Endometrial microvascular endothelial cells (primary cell): Measurements from ENCODE around the gene RABGGTA. TPM values are rescaled to one million over a fixed set of nuclear protein-coding genes. Genes with fewer than 3 reads are reported as not detected.

Source experiments
- in situ Hi-C: cut with HindIII; loops from 2 replicates; pipeline ENCODE4 v1.10.0; 2017; ENCODE audit warnings: low sequenced_read_pairs, low pct_unique_long_range_greater_than_20kb; ENCODE audit errors: inconsistent ontology term
- total RNA-seq: library from RNA; depleted of rRNA; stranded (reverse); fragments of >200 nt; gene quantifications from one replicate; pipeline ENCODE4 v1.2.3, GENCODE V29; 2015; ENCODE audit errors: inconsistent ontology term

The RABGGTA gene
- total RNA-seq, 1 donor from 2014 or later = 59.6 TPM

DNA sequence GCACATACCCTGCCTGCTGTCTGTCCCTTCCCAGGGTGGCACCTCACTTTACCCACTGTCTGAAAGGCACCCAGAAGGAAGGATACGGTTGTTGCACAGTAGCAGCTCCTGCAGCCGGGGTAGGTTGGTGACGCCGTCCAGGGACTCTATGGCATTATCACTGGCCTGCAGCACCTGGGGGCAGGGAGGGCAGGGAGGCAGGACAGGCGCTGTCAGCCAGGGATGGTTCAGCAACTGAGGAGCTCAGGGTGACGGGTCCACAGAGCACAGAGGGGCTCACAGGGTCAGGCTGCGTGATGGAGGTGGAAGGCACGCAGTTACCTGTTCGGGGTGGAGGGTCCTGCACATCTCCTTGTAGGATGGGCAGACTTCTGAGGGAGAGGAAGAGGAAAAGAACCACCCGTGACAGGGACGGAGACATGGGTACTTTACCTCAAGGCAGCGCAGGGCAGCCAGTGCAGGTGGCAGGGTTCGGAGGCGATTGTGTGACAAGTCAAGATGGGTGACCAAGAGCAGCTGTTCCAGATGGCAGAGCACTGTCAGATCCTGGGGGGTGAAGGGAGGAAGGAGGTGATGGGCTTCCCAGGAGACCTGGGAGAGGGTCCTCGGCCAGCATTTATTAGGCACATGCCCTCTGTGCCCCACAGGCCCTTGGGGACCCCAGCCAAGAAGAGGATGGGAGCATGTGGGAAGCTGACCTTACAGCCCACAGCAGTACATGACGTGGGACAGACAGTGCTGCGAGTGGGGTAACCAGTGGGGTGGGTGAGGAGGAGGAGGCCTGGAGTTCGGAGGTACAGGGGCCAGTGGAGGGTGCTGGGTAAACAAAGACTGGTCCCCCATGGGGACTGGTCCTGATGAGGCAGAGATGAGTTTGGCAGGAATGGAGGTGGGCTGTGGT lies 4.8 kb downstream of the RABGGTA start:
- in situ Hi-C loops = no loop called here

DNA sequence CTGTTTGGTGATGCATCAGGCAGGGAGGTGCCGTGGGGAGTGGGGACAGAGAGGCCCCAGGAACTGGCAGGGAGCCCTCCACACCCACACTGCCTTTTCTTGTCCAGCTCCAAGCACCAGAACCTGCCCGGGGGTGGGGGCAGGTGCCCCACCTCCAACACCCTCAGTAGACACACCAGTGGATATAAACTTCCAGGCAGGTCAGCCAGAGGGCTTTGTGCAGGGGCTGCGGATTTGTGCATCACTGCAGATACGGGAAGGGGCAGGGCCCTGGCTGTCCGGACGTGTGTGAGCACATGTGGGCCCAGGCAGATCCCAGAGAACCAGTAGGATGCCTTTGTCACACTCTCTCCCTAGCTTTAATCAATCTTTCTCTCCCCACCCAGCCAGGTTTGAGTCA lies 7.1 kb downstream of the RABGGTA start:
- in situ Hi-C loops = no loop called here

DNA sequence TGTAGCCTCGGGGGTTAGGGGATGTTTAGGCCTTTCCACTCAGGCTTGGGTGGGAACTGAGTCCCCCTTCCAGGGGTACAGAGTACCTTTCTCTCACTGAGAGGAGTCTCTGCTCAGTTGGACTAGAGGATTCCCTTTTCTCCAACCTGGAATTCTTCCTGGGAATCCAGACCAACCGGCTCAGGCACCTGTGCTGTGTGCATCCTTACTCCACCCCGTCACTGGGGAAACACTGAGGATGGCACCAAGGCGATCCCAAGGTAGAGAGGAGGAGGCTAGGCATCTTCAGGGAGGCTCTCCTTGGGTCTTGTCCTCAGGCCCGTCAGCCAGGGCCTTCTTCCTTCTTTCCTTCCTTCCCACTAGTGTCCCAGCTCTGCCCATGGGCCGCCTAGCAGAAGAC lies 7.5 kb downstream of the RABGGTA start:
- in situ Hi-C loops = no loop called here

DNA sequence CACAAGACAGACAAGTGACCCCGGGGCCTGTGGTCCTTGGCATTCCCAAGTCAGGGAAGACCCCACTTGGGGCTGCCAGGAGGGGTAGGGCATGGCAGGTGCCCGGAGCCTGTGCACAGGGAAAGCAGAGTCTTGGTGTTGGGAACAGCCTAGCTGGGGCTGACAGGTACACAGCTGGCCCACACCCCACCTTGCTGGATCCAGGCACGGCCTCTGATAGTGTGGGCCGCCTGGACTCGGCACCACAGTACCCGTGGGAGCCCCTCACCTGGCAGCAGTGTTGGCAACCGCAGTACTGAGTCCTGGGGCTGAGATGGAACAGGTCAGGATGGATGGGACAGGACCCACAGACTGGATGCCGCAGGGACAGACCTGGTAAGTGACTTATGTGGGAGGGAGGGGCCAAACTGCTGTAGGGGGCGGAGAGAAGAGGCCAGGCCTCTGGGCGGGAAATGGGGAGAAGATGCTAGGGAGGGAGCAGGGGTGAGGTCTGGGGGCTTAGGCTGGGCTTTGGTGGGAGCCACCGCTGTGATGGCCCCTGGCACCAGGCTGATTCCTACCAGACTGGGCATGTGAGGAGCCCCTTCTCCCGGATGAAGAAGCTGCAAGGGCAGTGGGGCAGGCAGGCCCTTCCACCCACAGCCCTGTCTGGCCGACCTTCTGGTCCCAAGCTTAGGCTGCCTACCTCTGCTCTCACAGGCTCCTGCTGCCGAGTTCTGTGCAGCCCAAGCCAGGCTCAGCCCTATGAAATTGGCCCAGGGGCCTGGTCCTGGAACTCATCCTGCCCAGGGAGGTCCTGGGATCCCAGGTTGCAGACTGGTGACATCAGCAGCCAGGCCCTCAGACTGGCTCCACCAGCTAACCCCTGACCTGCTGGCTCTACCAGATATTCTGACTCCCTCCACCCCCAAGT lies 8.3 kb downstream of the RABGGTA start, which contains the start of gene TGM1:
Gene TGM1, minus strand, starts transcription at position 357 of the 913 bp plus-strand sequence. CDS start 825 bp downstream, outside the sequence.
- in situ Hi-C loops = no loop called here

DNA sequence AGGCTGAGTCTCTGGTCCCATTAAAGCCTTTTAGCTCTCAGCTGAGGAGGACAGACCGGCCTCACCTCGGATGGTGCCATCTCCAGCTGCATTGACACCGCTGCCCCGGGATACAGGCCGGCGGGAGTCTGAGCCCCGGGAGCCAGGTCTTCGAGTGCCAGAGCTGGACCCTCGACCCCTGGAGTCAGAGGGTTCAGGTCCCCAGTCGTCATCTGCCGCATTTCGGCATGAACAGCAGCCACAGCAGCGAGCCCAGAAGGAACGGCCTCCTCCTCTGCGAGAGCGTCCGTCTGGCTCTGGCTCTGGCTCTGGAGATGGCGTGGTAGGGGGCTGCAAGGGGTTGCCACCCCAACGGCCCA lies 9.4 kb downstream of the RABGGTA start:
- in situ Hi-C loops = no loop called here

DNA sequence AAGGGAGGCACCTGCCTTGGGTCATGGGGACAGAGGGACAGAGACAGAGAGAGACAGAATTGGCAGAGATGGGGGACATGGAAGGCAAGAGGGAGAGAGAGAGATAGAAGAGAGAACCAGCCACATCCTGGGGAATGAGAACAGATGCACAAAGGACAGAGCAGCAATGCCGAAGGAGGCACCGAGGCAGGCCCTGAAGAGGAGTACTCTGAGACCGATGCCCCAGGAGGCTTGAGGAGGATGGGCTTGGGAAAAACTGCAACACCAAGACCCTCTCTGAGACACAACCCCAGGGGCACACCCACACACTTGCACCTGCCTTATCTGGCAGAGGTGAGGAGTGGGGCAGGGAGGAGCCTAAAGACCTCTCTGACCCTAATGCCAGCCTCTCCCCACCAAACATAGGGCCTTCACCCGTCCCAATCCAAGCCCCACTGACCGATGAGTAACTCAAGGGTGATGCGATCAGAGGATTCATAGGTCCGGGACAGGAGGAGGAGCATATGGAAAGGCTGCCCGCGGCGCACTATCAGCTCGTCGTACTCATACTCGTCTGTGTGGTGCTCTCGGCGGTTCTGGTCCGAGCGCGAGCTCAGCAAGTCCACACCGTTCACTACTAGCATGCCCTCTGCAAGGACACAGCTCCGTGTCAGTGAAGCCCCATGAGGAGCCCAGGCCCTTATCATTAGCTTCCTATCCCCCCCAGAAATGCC lies 10.0 kb downstream of the RABGGTA start:
- in situ Hi-C loops = no loop called here

DNA sequence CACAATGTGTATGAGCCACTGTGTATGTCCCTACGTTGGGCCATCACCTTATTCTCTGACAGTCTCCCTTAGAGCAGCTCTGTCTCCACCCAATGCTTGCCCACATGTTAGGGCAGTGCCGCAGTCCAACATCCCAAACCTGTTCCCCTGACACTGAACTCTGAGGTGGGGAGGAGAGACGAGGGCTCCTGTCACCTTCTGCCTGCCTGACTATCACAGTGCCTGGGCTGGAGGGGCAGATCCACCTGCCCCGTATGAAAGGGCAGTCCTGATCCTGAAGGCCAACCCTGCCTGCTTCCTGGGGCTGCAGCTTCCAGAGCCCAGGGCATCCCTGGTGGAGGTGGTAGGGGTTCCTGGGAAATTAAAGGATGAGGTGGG lies 10.6 kb downstream of the RABGGTA start:
- in situ Hi-C loops = no loop called here

DNA sequence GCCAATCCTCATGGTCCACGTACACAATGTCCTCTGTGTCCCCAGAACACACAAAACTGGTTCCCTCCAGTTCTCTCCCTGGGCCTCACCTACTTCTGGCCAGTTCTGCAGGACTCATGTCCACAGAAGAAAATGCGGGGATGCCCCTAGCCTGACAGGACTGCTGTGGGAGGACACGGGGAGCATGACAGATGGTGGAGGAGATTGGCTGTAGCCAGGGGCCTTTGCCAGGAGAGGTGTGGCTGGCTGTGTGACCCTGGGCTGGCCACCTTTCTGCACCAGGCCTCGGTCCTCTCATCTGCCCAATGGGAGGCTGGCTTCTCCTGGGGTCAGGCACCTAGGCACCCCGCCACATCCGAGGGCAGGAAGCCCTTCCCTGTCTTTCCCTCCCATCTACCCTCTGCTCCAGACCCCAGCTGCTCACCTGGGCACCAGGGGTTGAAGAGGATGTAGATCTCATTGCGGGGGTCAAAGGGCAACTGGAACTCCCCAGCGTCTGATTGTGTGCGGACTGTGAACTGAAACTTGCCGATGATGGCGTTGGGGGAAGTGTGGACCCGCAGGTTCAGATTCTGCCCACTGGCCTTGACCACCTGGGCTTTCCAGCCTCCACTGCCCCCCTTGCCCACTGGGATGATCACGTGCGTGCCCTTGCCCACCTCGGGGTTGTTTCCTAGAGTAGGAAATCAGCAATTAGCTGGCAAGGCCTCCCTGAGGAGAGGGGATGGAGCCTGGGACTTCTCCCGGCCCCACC lies 11.2 kb downstream of the RABGGTA start:
- in situ Hi-C loops = no loop called here

DNA sequence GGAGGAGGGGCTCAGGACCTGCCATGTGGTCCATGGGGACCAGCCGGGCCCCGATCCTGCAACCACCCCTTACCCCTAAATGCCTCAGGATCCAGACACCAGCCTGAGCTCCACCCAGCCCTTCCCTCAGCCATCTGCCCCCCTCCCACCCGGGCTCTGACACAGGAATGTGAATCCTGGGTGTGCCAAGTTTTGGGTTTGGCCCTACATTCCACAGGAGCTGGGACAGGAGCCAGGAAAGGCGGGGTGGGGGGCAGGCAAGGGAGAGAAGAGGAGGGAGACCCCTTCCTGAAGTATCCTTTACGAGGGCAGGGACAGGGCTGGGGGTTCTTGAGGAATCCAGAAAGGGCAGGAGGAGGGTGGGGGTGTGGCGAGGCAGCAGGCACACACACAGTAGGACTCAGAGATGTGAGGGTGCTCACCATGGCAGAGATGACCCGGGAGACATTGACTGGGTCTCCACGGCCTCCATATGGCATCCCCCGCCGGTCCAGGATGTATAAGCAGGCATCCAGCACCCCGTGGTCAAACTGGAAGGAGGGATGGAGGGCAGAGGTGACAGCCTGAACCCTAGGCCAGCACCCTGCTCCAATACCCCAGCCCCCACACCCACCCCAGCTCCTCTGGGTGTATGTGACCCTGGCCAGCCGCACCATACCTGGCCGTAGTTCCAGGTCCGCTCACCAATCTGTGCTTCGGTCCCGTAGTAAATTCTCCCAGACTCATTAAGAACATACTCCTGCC lies 11.9 kb downstream of the RABGGTA start:
- in situ Hi-C loops = no loop called here

DNA sequence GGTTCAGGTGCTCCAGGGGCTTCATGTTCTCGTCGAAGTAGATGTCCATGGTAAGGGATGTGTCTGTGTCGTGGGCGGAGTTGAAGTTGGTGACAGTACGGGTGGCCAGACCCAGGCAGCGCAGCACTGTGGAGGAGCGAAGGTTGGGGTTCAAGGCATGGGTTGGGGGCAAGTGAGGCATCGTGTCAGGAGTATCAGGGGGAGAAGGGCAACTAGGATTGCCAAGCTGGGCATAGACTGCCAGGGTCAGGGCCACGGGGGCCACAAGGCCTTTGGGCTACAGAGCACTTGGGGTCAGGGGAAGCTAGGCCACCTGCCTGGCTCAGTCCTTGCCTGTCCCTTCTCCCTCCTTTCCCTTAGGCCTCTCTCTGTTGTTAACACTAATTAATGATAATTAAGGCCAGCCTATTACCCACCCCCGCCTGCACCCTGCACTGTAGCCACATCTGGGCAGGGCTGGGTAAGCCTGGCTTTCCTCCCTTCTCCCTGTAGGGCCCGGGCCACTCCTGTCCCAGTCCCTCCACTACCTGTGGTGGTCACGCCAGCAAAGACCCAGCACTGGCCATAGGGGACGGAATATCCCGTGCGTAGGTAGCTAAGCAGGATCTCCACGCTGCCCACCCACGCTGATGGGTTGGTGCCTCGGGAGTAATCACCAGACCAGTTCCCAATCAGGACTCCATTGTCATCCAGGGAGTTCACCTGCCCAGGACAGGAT lies 12.7 kb downstream of the RABGGTA start:
- in situ Hi-C loops = no loop called here

DNA sequence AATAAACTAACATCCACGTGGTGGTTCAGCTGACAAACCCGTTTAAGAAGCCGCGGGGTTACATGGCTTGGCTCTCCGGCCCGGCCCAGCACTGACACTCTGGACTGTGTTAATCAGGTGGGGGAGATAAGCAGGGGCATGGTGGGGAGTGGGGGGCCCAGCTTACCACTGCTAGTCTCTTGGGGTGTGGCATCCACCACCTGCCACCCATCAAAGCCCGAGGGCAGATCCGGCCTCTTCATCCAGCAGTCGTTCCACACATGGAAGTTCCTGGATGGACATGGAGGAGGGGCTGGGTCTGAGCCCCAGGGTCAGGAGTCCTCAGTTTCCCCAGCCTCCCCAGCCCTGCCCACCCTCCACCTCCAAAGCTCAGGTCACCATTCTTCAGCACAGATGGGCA lies 13.3 kb downstream of the RABGGTA start:
- in situ Hi-C loops = no loop called here

DNA sequence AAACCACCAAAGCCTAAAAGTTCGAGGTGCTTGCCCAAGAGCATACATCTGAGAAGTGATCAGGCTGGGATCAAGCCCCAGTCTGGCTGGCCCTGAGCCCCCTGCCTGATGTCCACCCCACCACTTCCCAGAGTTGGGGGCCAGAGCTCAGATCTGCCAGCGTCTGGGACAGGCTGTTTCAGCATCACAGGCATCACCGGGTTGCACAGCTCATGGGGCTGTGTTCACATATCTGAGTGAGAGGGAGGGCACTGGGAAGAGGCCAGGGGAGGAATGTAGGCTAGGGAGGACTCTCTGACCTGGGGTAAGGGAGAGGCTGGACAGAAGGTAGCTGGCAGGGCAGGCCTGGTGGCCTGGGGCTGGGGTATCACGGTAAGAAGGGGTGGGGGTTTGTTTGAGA lies 14.4 kb downstream of the RABGGTA start:
- in situ Hi-C loops = no loop called here

DNA sequence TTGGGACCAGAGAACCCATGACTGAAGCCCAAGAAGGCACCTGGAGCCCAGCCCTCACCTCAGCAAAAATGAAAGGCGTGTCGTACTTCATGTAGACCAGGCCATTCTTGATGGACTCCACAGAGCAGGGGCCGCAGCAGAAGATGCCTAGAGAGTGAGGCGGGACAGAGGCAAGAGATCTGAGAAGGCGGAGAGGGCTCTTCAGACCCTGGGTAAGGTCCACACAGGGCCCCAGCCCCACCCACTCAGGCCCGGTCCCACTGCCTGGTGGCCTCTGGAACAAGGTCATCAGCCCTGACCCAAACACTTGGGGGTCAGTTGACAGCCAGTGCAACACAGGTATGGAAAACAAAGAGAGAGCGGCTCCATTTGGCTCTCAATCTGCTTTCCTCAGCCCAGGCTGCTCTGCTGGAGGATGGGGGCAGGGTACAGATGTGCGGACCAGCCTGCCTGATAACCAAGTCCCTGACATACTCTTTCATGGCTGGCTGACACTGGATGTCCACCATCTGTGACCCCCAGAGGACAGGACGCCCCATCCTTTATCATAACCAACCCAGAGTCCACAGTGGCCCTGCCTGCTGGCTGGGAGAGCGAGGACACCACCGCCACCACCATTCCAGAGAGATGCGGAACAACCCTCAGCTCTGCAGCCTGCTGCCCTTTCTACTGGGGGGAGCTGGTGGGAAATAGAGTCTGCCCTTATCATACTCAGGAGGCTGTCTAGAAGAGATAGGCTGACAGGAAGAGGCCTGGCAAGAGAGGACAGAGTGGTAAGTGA lies 15.3 kb downstream of the RABGGTA start:
- in situ Hi-C loops = no loop called here

DNA sequence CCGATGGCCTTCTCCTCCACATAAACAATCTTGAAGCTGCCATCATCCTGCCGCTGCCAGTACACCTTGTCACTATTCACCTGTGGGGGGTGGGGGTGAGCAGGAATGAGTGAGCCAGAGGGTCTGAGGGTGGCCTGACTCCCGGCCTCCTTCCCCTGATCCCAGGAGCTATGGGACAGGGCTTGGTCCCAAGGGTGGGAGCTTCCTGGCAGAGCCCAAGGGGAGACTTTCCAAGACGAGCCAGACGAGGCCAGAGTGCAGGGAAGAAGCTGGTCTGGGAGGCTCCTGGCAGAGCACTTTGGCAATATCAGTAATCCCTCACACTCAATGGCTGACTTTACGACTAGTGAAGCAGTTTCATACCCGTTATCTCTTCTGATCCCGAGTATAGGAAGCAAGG lies 16.0 kb downstream of the RABGGTA start:
- in situ Hi-C loops = no loop called here

DNA sequence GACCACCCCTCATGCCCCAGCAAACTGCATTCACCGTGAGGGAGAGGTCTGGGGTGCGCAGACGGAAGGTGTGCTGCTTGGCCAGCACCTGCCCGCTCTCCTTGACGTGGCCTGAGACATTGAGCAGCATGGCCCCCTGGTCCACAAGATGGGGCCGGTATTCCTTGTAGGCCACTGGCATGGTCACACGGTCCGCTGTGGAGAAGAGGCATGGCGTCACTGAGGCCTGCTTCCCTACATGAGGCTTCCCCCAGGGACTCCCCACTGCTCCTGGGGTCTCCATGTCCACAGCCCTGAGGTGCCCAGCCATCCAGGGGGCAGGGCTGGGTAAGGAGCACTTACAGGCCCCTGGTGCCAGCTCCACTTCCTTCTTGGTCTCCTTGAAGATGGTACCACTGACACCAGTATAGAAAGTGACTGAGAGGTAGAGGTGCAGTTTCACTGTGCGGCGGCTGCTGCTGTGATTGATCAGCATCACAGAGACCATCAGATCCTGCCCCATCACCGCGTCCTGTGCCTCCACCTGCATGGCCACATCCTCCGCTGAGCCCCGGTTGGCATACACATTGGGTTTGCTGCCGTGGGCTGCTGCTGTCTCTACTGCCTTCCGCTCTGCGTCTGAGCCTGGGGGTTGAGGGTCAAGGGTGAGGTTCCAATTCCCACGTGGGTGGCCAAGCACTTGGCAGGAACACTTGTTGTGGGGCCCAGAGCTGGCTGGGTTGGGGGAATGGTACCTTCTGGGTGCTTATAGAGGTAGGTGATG lies 16.6 kb downstream of the RABGGTA start:
- in situ Hi-C loops = no loop called here

DNA sequence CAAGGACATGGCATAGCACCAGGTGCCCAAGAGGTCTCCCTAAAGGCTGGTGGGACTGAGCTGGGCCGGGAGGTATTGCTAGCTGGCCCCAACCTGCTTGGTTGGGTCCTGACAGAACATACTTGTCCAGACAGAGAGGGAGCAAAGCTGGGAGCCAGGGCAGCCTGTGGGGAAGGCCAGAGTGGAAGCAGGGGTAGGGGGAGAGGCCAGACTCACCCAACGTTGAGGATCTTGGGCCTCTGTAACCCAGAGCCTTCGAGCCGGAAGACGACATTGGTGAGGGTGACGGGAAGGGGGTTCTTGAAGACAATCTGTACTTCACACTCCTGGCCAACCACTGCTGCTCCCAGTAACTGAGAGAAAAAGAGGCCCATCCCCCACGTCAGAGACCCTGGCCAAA lies 17.5 kb downstream of the RABGGTA start:
- in situ Hi-C loops = no loop called here
